ENCODE data around the gene RETREG2.

- peak; percentile 57 to 88 (median 80) for TF ChIP-seq POLR2AphosphoS5 (IDR thresholded peaks at IDR 0.05)
- TF ChIP-seq EP300 (IDR thresholded peaks at IDR 0.05), result no peak
These were observed 17.7 kb upstream of the RETREG2 start, which contains the start of gene NHEJ1 for GRCh38 chr2:219160186-219161017.
